Activated B cell treated with CpG ODN at 0.5 μM for 24 hours (primary cell): ENCODE measurements around the gene SCFD2. TPM values are rescaled to one million over a fixed set of nuclear protein-coding genes. Genes with fewer than 3 reads are reported as not detected.

Source experiments
- ATAC-seq: fragments of 200-7000 bp; cut with Tn5 transposase; one replicate; pipeline ENCODE4 v1.10.0; 2021; ENCODE audit warnings: low read depth, mild to moderate bottlenecking, moderate library complexity
- CTCF ChIA-PET: fragments of 350-600 bp; sonication (Branson Sonifier 250); formaldehyde crosslinking; loops from one replicate; lab custom pipeline; 2021; ENCODE audit warnings: antibody characterized with exemption; lab: Charles Lee
- POLR2A ChIA-PET: fragments of 350-600 bp; sonication (Branson Sonifier 250); formaldehyde crosslinking; loops from one replicate; lab custom pipeline; 2021; ENCODE audit warnings: antibody characterized with exemption; lab: Charles Lee
- DNase-seq: peaks from one replicate; pipeline ENCODE4 v3.0.0; 2022
- H3K27ac Mint-ChIP-seq: one replicate; pipeline ENCODE4 v1.8.0; 2020; ENCODE audit warnings: mixed read lengths
- H3K27me3 Mint-ChIP-seq: one replicate; pipeline ENCODE4 v1.8.0; 2021; ENCODE audit warnings: mixed read lengths
- H3K36me3 Mint-ChIP-seq: one replicate; pipeline ENCODE4 v1.8.0; 2021; ENCODE audit warnings: low read depth, mixed read lengths
- H3K4me1 Mint-ChIP-seq: one replicate; pipeline ENCODE4 v1.8.0; 2021; ENCODE audit warnings: mixed read lengths
- H3K4me3 Mint-ChIP-seq: one replicate; pipeline ENCODE4 v1.8.0; 2020; ENCODE audit warnings: mild to moderate bottlenecking, mixed read lengths
- H3K9me3 Mint-ChIP-seq: one replicate; pipeline ENCODE4 v1.8.0; 2020; ENCODE audit warnings: mixed read lengths
- intact Hi-C: fragments of 100-400 bp; cut with micrococcal nuclease; formaldehyde crosslinking; loops from one replicate; pipeline ENCODE4 v1.15.1; 2024
- total RNA-seq: library from RNA; stranded (reverse); gene quantifications from 2 replicates; pipeline ENCODE4 v1.2.3, GENCODE V29; 2022
- TF ChIP-seq, protein P1 (sequence below): fragments of 200-600 bp; IDR thresholded peaks from one replicate; pipeline ENCODE4 v1.8.0; 2022; ENCODE audit warnings: antibody characterized with exemption, mild to moderate bottlenecking

Gene SCFD2
- total RNA-seq, 1 donor from 2014 or later = 46.6 TPM

DNA sequence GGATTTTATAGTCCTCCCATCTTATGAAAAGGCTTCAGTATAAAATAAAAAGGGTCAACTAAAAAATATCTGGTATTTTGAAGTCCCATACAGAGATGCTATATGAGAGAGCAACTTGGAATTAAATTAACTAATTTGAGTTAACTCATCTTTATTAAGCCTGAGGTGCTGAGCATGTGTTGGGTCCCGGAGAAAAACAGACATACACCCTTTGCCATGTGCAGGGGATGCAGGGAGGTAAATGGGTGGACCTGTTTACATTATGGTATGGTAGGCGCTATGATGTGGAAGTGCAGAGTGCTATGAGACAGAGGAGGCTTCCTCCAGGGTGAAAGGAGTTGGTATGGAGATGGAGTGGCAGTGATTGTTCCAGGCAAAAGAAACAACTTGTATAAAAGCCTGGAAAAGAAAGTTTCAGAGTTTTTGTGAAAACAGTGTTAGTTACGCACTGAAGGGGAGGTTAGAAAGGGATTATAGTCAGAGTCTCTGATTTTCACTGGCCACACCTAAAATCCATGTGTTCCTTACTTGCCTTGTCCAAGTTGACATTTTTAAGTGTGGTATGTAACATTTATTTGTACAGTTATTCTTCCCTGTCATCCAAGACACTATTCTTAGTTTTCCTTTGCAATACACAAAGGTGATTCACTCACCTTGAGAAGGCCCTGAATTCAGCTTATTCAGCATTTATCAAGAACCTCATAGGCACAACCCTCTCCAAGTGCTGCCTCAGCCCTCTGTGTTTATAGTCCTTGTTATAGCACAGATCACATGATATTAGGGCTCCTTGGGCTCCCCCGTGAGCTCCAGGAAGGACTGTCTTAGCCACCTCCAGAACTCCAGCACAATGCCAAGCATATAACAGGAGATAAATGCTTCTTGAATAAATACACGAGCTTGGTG, 351.7 kb downstream of the SCFD2 start:
- H3K36me3 Mint-ChIP-seq = no peaks in the 10 kb centered on the region
- intact Hi-C loops = no loop called here
- DNase-seq (no peak), ATAC-seq (no peak)
- TF ChIP-seq, protein P1, sequence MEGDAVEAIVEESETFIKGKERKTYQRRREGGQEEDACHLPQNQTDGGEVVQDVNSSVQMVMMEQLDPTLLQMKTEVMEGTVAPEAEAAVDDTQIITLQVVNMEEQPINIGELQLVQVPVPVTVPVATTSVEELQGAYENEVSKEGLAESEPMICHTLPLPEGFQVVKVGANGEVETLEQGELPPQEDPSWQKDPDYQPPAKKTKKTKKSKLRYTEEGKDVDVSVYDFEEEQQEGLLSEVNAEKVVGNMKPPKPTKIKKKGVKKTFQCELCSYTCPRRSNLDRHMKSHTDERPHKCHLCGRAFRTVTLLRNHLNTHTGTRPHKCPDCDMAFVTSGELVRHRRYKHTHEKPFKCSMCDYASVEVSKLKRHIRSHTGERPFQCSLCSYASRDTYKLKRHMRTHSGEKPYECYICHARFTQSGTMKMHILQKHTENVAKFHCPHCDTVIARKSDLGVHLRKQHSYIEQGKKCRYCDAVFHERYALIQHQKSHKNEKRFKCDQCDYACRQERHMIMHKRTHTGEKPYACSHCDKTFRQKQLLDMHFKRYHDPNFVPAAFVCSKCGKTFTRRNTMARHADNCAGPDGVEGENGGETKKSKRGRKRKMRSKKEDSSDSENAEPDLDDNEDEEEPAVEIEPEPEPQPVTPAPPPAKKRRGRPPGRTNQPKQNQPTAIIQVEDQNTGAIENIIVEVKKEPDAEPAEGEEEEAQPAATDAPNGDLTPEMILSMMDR = no peak
- no peak overlapping the region for H3K27ac Mint-ChIP-seq
- ChIA-PET POLR2A (no interaction called here), CTCF (interaction anchor here (1.0 kb wide), 1 partner anchor 1220 kb away, joined by 3 read pairs; no protein-coding TSS in a partner anchor)
- no peaks in the 10 kb centered on the region for H3K9me3 Mint-ChIP-seq
- no peak overlapping the region for H3K4me3 Mint-ChIP-seq
- peaks cover 19% of the 10 kb centered on the region for H3K4me1 Mint-ChIP-seq
- H3K27me3 Mint-ChIP-seq = no peaks in the 10 kb centered on the region

DNA sequence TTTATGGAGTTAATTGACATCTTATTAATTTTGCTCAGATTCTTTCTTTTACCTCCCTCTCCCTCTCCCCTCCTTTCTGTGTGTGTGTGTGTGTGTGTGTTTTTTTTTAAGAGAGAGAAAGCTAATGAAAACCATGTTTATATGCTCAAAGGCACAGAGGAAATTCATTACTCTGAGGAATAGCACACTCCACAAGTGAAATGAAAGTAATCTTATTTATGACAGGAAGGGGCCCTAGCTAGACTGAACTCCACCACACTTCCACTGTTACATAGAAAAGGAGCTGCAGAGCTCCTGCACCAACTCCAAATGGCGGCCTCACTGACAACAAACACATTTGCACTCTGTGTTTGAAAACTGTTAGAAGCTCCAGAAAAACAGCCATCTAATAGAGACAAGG, 353.1 kb downstream of the SCFD2 start:
- peaks cover 19% of the 10 kb centered on the region for H3K4me1 Mint-ChIP-seq
- H3K4me3 Mint-ChIP-seq = no peak overlapping the region
- ChIA-PET CTCF (interaction anchor here (1.1 kb wide), 1 partner anchor 1220 kb away, joined by 3 read pairs; no protein-coding TSS in a partner anchor), POLR2A (no interaction called here)
- ATAC-seq = no peak
- no peaks in the 10 kb centered on the region for H3K27me3 Mint-ChIP-seq
- DNase-seq = no peak
- no peak overlapping the region for H3K27ac Mint-ChIP-seq
- no peaks in the 10 kb centered on the region for H3K9me3 Mint-ChIP-seq
- H3K36me3 Mint-ChIP-seq = peaks cover 5% of the 10 kb centered on the region
- intact Hi-C loops = no loop called here
- TF ChIP-seq, protein P1 = no peak

DNA sequence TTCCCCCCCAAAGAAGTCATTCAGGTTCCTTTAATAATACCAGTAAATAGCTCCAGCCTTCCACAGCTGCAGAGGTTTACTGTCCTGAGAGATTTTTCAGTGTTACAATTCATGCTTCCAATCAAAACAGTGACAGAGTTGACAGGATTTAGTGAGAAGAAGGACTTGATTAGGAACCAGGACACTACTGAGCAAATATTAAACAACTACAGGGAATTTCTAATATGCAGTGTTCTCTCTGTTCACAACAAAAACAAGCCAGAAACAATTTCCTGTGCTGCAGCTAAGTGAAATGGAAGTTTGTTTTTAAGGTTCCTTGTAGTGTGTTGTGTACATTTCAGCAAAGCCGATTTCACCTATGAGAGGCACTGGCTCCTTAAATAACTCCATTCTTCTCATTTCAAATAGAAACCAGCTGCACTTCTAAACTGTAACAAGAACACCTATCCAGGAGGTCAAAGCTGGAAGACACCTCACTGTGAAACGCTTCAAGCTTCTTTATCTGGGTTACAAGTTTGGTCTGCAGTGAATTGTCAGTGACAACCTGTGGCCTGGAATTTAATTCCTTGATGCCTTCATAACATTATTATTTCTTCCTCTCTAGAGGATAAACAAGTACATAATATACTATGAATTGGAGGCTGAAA, 354.5 kb downstream of the SCFD2 start:
- no peak overlapping the region for H3K27ac Mint-ChIP-seq

GRCh38 chr4:53010318-53010717, 355.5 kb downstream of the SCFD2 start:
- no peak overlapping the region for H3K27ac Mint-ChIP-seq
- POLR2A ChIA-PET = no interaction called here
- intact Hi-C loops = no loop called here
- H3K36me3 Mint-ChIP-seq = peaks cover 6% of the 10 kb centered on the region
- TF ChIP-seq, protein P1 = no peak
- H3K9me3 Mint-ChIP-seq = no peaks in the 10 kb centered on the region
- H3K27me3 Mint-ChIP-seq = no peaks in the 10 kb centered on the region
- DNase-seq (no peak), ATAC-seq (no peak)
- no peak overlapping the region for H3K4me3 Mint-ChIP-seq
- H3K4me1 Mint-ChIP-seq = peaks cover 19% of the 10 kb centered on the region
- CTCF ChIA-PET = no interaction called here

More for the DNA sequence above, 354.5 kb downstream of the SCFD2 start:
- TF ChIP-seq, protein P1 = no peak
- H3K27me3 Mint-ChIP-seq = no peaks in the 10 kb centered on the region
- H3K4me1 Mint-ChIP-seq = peaks cover 19% of the 10 kb centered on the region
- no peak for ATAC-seq
- H3K36me3 Mint-ChIP-seq = peaks cover 6% of the 10 kb centered on the region
- ChIA-PET POLR2A (no interaction called here), CTCF (no interaction called here)
- H3K9me3 Mint-ChIP-seq = no peaks in the 10 kb centered on the region
- H3K4me3 Mint-ChIP-seq = no peak overlapping the region
- intact Hi-C loops = no loop called here
- no peak for DNase-seq

GRCh38 chr4:53009824-53010223, 356.0 kb downstream of the SCFD2 start:
- Mint-ChIP-seq H3K4me1 (peaks cover 19% of the 10 kb centered on the region), H3K27me3 (no peaks in the 10 kb centered on the region), H3K4me3 (no peak overlapping the region), H3K27ac (no peak overlapping the region), H3K36me3 (peaks cover 6% of the 10 kb centered on the region), H3K9me3 (no peaks in the 10 kb centered on the region)
- ATAC-seq (no peak), DNase-seq (no peak)
- POLR2A ChIA-PET = no interaction called here
- CTCF ChIA-PET = no interaction called here
- TF ChIP-seq, protein P1 = no peak
- intact Hi-C loops = no loop called here
